Lower lobe of right lung (tissue), 2 donors: ENCODE results near the gene VEGFA. TPM values are rescaled to one million over a fixed set of nuclear protein-coding genes. Genes with fewer than 3 reads are reported as not detected.

Experiments
- ATAC-seq, 2 donors: fragments of 200-7000 bp; cut with Tn5 transposase; one replicate each; pipeline ENCODE4 v1.9.1; 2020 to 2022; ENCODE audit warnings: mild to moderate bottlenecking in 2 of 2, moderate library complexity in 2 of 2
- DNase-seq: peaks from one replicate; pipeline ENCODE4 v3.0.0-alpha.2; 2020
- H3K27ac ChIP-seq: fragments of 200-600 bp; one replicate; pipeline ENCODE4 v1.8.0; 2022
- H3K27me3 ChIP-seq: fragments of 200-600 bp; one replicate; pipeline ENCODE4 v1.8.0; 2022; ENCODE audit warnings: low read depth
- H3K36me3 ChIP-seq: fragments of 200-600 bp; one replicate; pipeline ENCODE4 v1.8.0; 2022; ENCODE audit warnings: mild to moderate bottlenecking
- H3K4me1 ChIP-seq: fragments of 200-600 bp; one replicate; pipeline ENCODE4 v1.8.0; 2022
- H3K4me3 ChIP-seq: fragments of 200-600 bp; one replicate; pipeline ENCODE4 v1.8.0; 2022; ENCODE audit warnings: mild to moderate bottlenecking
- H3K9me3 ChIP-seq: fragments of 200-600 bp; one replicate; pipeline ENCODE4 v1.8.0; 2022
- intact Hi-C: fragments of 100-400 bp; cut with DNase I; formaldehyde crosslinking; loops from one replicate; pipeline ENCODE4 v1.11.0; 2022
- total RNA-seq: library from RNA; stranded (reverse); fragmentation: NEBNext Ultra II Directional; extraction: Animal tissue kit (Norgen Biotek cat#: 25700); gene quantifications from one replicate; pipeline ENCODE4 v1.2.1, GENCODE V29; 2021
- TF ChIP-seq, protein P1 (sequence below): fragments of 200-600 bp; IDR thresholded peaks from one replicate; pipeline ENCODE4 v1.8.0; 2022; ENCODE audit warnings: antibody characterized with exemption, mild to moderate bottlenecking
- donor health status: DM: no; HTN: yes; CAD: no; lungs with severe emphysema.

VEGFA gene
- total RNA-seq, 1 donor from 2014 or later, result 196 TPM

DNA sequence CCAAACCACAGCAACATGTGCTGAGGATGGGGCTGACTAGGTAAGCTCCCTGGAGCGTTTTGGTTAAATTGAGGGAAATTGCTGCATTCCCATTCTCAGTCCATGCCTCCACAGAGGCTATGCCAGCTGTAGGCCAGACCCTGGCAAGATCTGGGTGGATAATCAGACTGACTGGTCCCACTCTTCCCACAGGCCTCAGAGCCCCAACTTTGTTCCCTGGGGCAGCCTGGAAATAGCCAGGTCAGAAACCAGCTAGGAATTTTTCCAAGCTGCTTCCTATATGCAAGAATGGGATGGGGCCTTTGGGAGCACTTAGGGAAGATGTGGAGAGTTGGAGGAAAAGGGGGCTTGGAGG, 1.5 kb upstream of the VEGFA start:
- intact Hi-C loops, result no loop called here
- TF ChIP-seq, protein P1, sequence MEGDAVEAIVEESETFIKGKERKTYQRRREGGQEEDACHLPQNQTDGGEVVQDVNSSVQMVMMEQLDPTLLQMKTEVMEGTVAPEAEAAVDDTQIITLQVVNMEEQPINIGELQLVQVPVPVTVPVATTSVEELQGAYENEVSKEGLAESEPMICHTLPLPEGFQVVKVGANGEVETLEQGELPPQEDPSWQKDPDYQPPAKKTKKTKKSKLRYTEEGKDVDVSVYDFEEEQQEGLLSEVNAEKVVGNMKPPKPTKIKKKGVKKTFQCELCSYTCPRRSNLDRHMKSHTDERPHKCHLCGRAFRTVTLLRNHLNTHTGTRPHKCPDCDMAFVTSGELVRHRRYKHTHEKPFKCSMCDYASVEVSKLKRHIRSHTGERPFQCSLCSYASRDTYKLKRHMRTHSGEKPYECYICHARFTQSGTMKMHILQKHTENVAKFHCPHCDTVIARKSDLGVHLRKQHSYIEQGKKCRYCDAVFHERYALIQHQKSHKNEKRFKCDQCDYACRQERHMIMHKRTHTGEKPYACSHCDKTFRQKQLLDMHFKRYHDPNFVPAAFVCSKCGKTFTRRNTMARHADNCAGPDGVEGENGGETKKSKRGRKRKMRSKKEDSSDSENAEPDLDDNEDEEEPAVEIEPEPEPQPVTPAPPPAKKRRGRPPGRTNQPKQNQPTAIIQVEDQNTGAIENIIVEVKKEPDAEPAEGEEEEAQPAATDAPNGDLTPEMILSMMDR, result no peak
- ATAC-seq (no peak), DNase-seq (peak; percentile 2)
- H3K27ac ChIP-seq, result no peak overlapping the region
- peaks cover 26% of the 10 kb centered on the region for H3K4me1 ChIP-seq
- no peaks in the 10 kb centered on the region for H3K27me3 ChIP-seq
- H3K36me3 ChIP-seq, result no peaks in the 10 kb centered on the region
- no peak overlapping the region for H3K4me3 ChIP-seq
- no peaks in the 10 kb centered on the region for H3K9me3 ChIP-seq

DNA sequence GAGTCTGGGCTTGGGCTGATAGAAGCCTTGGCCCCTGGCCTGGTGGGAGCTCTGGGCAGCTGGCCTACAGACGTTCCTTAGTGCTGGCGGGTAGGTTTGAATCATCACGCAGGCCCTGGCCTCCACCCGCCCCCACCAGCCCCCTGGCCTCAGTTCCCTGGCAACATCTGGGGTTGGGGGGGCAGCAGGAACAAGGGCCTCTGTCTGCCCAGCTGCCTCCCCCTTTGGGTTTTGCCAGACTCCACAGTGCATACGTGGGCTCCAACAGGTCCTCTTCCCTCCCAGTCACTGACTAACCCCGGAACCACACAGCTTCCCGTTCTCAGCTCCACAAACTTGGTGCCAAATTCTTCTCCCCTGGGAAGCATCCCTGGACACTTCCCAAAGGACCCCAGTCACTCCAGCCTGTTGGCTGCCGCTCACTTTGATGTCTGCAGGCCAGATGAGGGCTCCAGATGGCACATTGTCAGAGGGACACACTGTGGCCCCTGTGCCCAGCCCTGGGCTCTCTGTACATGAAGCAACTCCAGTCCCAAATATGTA, 957 bp upstream of the VEGFA start:
- TF ChIP-seq, protein P1, result no peak
- Histone ChIP-seq H3K4me3 (no peak overlapping the region), H3K27ac (no peak overlapping the region), H3K9me3 (no peaks in the 10 kb centered on the region), H3K36me3 (no peaks in the 10 kb centered on the region), H3K4me1 (peaks cover 32% of the 10 kb centered on the region), H3K27me3 (no peaks in the 10 kb centered on the region)
- no peak for ATAC-seq
- DNase-seq, result peak; percentile 49
- intact Hi-C loops, result no loop called here

DNA sequence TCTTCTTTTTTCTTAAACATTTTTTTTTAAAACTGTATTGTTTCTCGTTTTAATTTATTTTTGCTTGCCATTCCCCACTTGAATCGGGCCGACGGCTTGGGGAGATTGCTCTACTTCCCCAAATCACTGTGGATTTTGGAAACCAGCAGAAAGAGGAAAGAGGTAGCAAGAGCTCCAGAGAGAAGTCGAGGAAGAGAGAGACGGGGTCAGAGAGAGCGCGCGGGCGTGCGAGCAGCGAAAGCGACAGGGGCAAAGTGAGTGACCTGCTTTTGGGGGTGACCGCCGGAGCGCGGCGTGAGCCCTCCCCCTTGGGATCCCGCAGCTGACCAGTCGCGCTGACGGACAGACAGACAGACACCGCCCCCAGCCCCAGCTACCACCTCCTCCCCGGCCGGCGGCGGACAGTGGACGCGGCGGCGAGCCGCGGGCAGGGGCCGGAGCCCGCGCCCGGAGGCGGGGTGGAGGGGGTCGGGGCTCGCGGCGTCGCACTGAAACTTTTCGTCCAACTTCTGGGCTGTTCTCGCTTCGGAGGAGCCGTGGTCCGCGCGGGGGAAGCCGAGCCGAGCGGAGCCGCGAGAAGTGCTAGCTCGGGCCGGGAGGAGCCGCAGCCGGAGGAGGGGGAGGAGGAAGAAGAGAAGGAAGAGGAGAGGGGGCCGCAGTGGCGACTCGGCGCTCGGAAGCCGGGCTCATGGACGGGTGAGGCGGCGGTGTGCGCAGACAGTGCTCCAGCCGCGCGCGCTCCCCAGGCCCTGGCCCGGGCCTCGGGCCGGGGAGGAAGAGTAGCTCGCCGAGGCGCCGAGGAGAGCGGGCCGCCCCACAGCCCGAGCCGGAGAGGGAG, 580 bp downstream of the VEGFA start:
- H3K4me1 ChIP-seq, result peaks cover 47% of the 10 kb centered on the region
- peak; percentile 85 for DNase-seq
- intact Hi-C loops, result loop anchor here (10.0 kb wide), 1 partner anchor 304 kb away; no protein-coding TSS in a partner anchor

DNA sequence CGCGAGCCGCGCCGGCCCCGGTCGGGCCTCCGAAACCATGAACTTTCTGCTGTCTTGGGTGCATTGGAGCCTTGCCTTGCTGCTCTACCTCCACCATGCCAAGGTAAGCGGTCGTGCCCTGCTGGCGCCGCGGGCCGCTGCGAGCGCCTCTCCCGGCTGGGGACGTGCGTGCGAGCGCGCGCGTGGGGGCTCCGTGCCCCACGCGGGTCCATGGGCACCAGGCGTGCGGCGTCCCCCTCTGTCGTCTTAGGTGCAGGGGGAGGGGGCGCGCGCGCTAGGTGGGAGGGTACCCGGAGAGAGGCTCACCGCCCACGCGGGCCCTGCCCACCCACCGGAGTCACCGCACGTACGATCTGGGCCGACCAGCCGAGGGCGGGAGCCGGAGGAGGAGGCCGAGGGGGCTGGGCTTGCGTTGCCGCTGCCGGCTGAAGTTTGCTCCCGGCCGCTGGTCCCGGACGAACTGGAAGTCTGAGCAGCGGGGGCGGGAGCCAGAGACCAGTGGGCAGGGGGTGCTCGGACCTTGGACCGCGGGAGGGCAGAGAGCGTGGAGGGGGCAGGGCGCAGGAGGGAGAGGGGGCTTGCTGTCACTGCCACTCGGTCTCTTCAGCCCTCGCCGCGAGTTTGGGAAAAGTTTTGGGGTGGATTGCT, 1.3 kb downstream of the VEGFA start:
- H3K27ac ChIP-seq, result peak overlapping the region; percentile 92
- H3K36me3 ChIP-seq, result peaks cover 4% of the 10 kb centered on the region
- H3K4me1 ChIP-seq, result peaks cover 53% of the 10 kb centered on the region
- DNase-seq (peak; percentile 82), ATAC-seq (peak; percentile 37 to 39)
- H3K9me3 ChIP-seq, result no peaks in the 10 kb centered on the region
- H3K4me3 ChIP-seq, result peak overlapping the region; percentile 91
- intact Hi-C loops, result loop anchor here (10.0 kb wide), 1 partner anchor 303 kb away; no protein-coding TSS in a partner anchor
- TF ChIP-seq, protein P1, result no peak
- no peaks in the 10 kb centered on the region for H3K27me3 ChIP-seq

More for the DNA sequence above, 580 bp downstream of the VEGFA start:
- Histone ChIP-seq H3K9me3 (no peaks in the 10 kb centered on the region), H3K27ac (peak overlapping the region; percentile 92), H3K4me3 (peak overlapping the region; percentile 91), H3K36me3 (peaks cover 4% of the 10 kb centered on the region), H3K27me3 (no peaks in the 10 kb centered on the region)
- TF ChIP-seq, protein P1, result no peak
- peak; percentile 46 to 52 for ATAC-seq

DNA sequence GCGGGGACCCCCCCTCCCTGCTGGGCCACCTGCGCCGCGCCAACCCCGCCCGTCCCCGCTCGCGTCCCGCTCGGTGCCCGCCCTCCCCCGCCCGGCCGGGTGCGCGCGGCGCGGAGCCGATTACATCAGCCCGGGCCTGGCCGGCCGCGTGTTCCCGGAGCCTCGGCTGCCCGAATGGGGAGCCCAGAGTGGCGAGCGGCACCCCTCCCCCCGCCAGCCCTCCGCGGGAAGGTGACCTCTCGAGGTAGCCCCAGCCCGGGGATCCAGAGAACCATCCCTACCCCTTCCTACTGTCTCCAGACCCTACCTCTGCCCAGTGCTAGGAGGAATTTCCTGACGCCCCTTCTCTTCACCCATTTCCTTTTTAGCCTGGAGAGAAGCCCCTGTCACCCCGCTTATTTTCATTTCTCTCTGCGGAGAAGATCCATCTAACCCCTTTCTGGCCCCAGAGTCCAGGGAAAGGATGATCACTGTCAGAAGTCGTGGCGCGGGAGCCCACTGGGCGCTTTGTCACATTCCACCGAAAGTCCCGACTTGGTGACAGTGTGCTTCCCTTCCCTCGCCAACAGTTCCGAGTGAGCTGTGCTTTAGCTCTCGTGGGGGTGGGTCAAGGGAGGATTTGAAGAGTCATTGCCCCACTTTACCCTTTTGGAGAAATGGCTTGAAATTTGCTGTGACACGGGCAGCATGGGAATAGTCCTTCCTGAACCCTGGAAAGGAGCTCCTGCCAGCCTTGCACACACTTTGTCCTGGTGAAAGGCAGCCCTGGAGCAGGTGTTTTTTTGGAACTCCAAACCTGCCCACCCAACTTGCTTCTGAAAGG, 2.1 kb downstream of the VEGFA start:
- peak overlapping the region; percentile 91 for H3K4me3 ChIP-seq
- no peaks in the 10 kb centered on the region for H3K27me3 ChIP-seq
- TF ChIP-seq, protein P1, result no peak
- peaks cover 54% of the 10 kb centered on the region for H3K4me1 ChIP-seq
- DNase-seq (peak; percentile 86), ATAC-seq (peak; percentile 56 to 58)
- peaks cover 7% of the 10 kb centered on the region for H3K36me3 ChIP-seq
- H3K9me3 ChIP-seq, result no peaks in the 10 kb centered on the region
- intact Hi-C loops, result loop anchor here (10.0 kb wide), 1 partner anchor 303 kb away; no protein-coding TSS in a partner anchor
- peak overlapping the region; percentile 92 for H3K27ac ChIP-seq
